ENCODE measurements around the gene FIGNL1. TPM values are rescaled to one million over a fixed set of nuclear protein-coding genes. Genes with fewer than 3 reads are reported as not detected.

Gene FIGNL1
- total and polyA plus RNA-seq, 10 of the 15 experiments (the other 5 are each of a cell fraction or from before 2014, with no cell fraction given) = 11.5 to 37.4 (median 29.0) TPM

DNA sequence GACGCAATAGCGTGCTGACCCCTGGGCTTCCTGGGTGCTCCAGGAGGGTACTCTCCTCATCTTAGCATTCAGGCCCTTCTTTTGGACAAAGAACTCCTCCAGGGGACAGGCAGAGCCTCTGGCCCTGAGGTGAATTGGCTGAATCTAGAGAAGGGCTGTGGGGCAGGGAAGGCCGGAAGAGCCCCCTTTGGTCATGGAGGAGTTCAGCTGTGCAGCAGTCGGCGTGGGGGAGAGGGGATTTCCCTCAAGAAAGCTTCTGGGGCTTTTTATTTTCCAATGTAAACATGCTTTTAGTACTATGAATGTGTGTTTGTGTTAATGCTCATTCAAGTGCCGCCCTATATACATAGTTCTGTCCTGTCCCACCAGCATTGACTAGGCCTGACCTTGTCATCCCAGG is 38.8 kb downstream of the FIGNL1 start:
- POLR2A ChIA-PET = no interaction called here

More for the DNA sequence above, 38.8 kb downstream of the FIGNL1 start:
- Histone ChIP-seq H3K4me2 (ENCODE audit: control insufficient read depth, insufficient read depth) (peak overlapping the region; percentile 44; the same call in 1 of the 2 replicates), H2AFZ (ENCODE audit: control insufficient read depth, low read depth, low read length) (peak overlapping the region; percentile 37), H3K4me3 (no peak overlapping the region), H3K27ac (ENCODE audit: control insufficient read depth, insufficient read depth) (peak overlapping the region; percentile 54), H3K27me3 (replicated peaks in 1 of 2; ENCODE audit: control insufficient read depth in 2 of 2, insufficient read depth in 2 of 2, low read length in 1 of 2) (no peaks in the 10 kb centered on the region), H3K79me2 (ENCODE audit: control insufficient read depth, insufficient read depth, low read length) (no peaks in the 10 kb centered on the region), H3K36me3 (ENCODE audit: control insufficient read depth in 2 of 2, insufficient read depth in 2 of 2, low read length in 1 of 2) (no peaks in the 10 kb centered on the region), H3K9ac (ENCODE audit: control insufficient read depth, insufficient read depth, low read length) (peak overlapping the region; percentile 35; the same call in 1 of the 2 replicates), H4K20me1 (ENCODE audit: control insufficient read depth, insufficient read depth) (no peaks in the 10 kb centered on the region), H3K9me3 (replicated peaks; ENCODE audit: control insufficient read depth, insufficient read depth, low read length) (no peaks in the 10 kb centered on the region), H3K4me1 (ENCODE audit: control insufficient read depth, insufficient read depth, low read length) (peaks cover 67% of the 10 kb centered on the region)
- RAD21 ChIA-PET (ENCODE audit: unreplicated experiment) = interaction anchor here (0.8 to 2.3 kb wide), 4 partner anchors 37 to 206 kb away, joined by 3 to 7 read pairs (median 4); no protein-coding TSS in a partner anchor
- FAIRE-seq = no peak
- WGBS (ENCODE audit: insufficient coverage, insufficient replicate concordance, low lambda C conversion rate, missing lambda C conversion rate) = 24% methylated on average over 6 of the region's 6 CpGs
- SMC1A ChIA-PET (ENCODE audit: uncharacterized antibody, unreplicated experiment) = interaction anchor here (0.8 to 1.6 kb wide), 4 partner anchors 9 to 292 kb away, joined by 3 to 5 read pairs (median 4); no protein-coding TSS in a partner anchor
- no peak for ATAC-seq
- intact Hi-C loops (cut with micrococcal nuclease; ENCODE audit: unreplicated experiment) = loop anchor here (2.0 kb wide), 1 partner anchor 141 kb away; no protein-coding TSS in a partner anchor
- CTCF ChIA-PET = interaction anchor here (1.3 to 1.9 kb wide), 3 partner anchors 43 to 291 kb away, joined by 4 to 12 read pairs (median 6); no protein-coding TSS in a partner anchor
- TF ChIP-seq, protein P1, sequence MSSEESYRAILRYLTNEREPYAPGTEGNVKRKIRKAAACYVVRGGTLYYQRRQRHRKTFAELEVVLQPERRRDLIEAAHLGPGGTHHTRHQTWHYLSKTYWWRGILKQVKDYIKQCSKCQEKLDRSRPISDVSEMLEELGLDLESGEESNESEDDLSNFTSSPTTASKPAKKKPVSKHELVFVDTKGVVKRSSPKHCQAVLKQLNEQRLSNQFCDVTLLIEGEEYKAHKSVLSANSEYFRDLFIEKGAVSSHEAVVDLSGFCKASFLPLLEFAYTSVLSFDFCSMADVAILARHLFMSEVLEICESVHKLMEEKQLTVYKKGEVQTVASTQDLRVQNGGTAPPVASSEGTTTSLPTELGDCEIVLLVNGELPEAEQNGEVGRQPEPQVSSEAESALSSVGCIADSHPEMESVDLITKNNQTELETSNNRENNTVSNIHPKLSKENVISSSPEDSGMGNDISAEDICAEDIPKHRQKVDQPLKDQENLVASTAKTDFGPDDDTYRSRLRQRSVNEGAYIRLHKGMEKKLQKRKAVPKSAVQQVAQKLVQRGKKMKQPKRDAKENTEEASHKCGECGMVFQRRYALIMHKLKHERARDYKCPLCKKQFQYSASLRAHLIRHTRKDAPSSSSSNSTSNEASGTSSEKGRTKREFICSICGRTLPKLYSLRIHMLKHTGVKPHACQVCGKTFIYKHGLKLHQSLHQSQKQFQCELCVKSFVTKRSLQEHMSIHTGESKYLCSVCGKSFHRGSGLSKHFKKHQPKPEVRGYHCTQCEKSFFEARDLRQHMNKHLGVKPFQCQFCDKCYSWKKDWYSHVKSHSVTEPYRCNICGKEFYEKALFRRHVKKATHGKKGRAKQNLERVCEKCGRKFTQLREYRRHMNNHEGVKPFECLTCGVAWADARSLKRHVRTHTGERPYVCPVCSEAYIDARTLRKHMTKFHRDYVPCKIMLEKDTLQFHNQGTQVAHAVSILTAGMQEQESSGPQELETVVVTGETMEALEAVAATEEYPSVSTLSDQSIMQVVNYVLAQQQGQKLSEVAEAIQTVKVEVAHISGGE (CRISPR knock-in tag; IDR thresholded peaks at IDR 0.05) = no peak
- TF ChIP-seq, protein P2, sequence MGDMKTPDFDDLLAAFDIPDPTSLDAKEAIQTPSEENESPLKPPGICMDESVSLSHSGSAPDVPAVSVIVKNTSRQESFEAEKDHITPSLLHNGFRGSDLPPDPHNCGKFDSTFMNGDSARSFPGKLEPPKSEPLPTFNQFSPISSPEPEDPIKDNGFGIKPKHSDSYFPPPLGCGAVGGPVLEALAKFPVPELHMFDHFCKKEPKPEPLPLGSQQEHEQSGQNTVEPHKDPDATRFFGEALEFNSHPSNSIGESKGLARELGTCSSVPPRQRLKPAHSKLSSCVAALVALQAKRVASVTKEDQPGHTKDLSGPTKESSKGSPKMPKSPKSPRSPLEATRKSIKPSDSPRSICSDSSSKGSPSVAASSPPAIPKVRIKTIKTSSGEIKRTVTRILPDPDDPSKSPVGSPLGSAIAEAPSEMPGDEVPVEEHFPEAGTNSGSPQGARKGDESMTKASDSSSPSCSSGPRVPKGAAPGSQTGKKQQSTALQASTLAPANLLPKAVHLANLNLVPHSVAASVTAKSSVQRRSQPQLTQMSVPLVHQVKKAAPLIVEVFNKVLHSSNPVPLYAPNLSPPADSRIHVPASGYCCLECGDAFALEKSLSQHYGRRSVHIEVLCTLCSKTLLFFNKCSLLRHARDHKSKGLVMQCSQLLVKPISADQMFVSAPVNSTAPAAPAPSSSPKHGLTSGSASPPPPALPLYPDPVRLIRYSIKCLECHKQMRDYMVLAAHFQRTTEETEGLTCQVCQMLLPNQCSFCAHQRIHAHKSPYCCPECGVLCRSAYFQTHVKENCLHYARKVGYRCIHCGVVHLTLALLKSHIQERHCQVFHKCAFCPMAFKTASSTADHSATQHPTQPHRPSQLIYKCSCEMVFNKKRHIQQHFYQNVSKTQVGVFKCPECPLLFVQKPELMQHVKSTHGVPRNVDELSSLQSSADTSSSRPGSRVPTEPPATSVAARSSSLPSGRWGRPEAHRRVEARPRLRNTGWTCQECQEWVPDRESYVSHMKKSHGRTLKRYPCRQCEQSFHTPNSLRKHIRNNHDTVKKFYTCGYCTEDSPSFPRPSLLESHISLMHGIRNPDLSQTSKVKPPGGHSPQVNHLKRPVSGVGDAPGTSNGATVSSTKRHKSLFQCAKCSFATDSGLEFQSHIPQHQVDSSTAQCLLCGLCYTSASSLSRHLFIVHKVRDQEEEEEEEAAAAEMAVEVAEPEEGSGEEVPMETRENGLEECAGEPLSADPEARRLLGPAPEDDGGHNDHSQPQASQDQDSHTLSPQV (IDR thresholded peaks at IDR 0.05) = no peak
- TF ChIP-seq WRNIP1 (IDR thresholded peaks at IDR 0.05; ENCODE audit: borderline replicate concordance, low read depth, low read length) (no peak), GABPA (IDR thresholded peaks at IDR 0.05; ENCODE audit: low read depth) (no peak), RUNX3 (IDR thresholded peaks at IDR 0.05; ENCODE audit: low read length) (0 out of 2 replicates have a peak, but pooled peaks have one; percentile 18), STAT3 (IDR thresholded peaks at IDR 0.05; ENCODE audit: low read depth, low read length) (no peak), ZZZ3 (IDR thresholded peaks at IDR 0.05; ENCODE audit: control insufficient read depth, insufficient read length, low read depth) (no peak), SRF (IDR thresholded peaks at IDR 0.05; ENCODE audit: low read depth in 2 of 2, low read length in 2 of 2) (peak; percentile 91 to 98)
- TF ChIP-seq, protein P3, sequence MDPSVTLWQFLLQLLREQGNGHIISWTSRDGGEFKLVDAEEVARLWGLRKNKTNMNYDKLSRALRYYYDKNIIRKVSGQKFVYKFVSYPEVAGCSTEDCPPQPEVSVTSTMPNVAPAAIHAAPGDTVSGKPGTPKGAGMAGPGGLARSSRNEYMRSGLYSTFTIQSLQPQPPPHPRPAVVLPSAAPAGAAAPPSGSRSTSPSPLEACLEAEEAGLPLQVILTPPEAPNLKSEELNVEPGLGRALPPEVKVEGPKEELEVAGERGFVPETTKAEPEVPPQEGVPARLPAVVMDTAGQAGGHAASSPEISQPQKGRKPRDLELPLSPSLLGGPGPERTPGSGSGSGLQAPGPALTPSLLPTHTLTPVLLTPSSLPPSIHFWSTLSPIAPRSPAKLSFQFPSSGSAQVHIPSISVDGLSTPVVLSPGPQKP (IDR thresholded peaks at IDR 0.05; ENCODE audit: low read depth, low read length) = peak; percentile 50; the same call in 1 of the 2 replicates
- no peak for DNase-seq (ENCODE audit: low read depth, low spot score)
- no TSS peak for BruUV-seq (replicated peaks)
- in situ Hi-C loops (cut with MboI) = loop anchor here (10.0 kb wide), 1 partner anchor 207 kb away; no protein-coding TSS in a partner anchor
